ENCODE measurements around the gene PGC.

The PGC gene

GRCh38 chr6:41723530-41724227 is 23.5 kb downstream of the PGC start:
- TF ChIP-seq GATA3 (IDR thresholded peaks at IDR 0.05; ENCODE audit: low read depth, low read length): no peak
- TF ChIP-seq GATA2 (IDR thresholded peaks at IDR 0.05; ENCODE audit: low read depth, low read length): no peak

GRCh38 chr6:41722969-41723529 is 24.1 kb downstream of the PGC start:
- TF ChIP-seq GATA3 (IDR thresholded peaks at IDR 0.05; ENCODE audit: low read depth, low read length) (no peak), GATA2 (IDR thresholded peaks at IDR 0.05; ENCODE audit: low read depth, low read length) (no peak)

GRCh38 chr6:41721414-41721813 is 25.8 kb downstream of the PGC start:
- no peak for TF ChIP-seq GATA2 (IDR thresholded peaks at IDR 0.05; ENCODE audit: low read depth, low read length)
- no peak for TF ChIP-seq GATA3 (IDR thresholded peaks at IDR 0.05; ENCODE audit: low read depth, low read length)

- TF ChIP-seq GATA3 (IDR thresholded peaks at IDR 0.05; ENCODE audit: low read depth, low read length): no peak
- no peak for TF ChIP-seq GATA2 (IDR thresholded peaks at IDR 0.05; ENCODE audit: low read depth, low read length)
Measured at GRCh38 chr6:41720783-41721182, 26.4 kb downstream of the PGC start.

- TF ChIP-seq GATA2 (IDR thresholded peaks at IDR 0.05; ENCODE audit: low read depth, low read length) (no peak), GATA3 (IDR thresholded peaks at IDR 0.05; ENCODE audit: low read depth, low read length) (no peak)
Measured at GRCh38 chr6:41720262-41720620, 27.0 kb downstream of the PGC start.

- TF ChIP-seq GATA2 (IDR thresholded peaks at IDR 0.05; ENCODE audit: low read depth, low read length) (no peak), GATA3 (IDR thresholded peaks at IDR 0.05; ENCODE audit: low read depth, low read length) (no peak)
Measured at GRCh38 chr6:41719436-41720261, 27.5 kb downstream of the PGC start.

GRCh38 chr6:41718828-41719227 is 28.4 kb downstream of the PGC start:
- TF ChIP-seq GATA3 (IDR thresholded peaks at IDR 0.05; ENCODE audit: low read depth, low read length): no peak
- TF ChIP-seq GATA2 (IDR thresholded peaks at IDR 0.05; ENCODE audit: low read depth, low read length): no peak

- no peak for TF ChIP-seq GATA3 (IDR thresholded peaks at IDR 0.05; ENCODE audit: low read depth, low read length)
- no peak for TF ChIP-seq GATA2 (IDR thresholded peaks at IDR 0.05; ENCODE audit: low read depth, low read length)
Measured at GRCh38 chr6:41717392-41717736, 29.8 kb downstream of the PGC start.

- TF ChIP-seq GATA3 (IDR thresholded peaks at IDR 0.05; ENCODE audit: low read depth, low read length) (no peak), GATA2 (IDR thresholded peaks at IDR 0.05; ENCODE audit: low read depth, low read length) (no peak)
Measured at GRCh38 chr6:41716516-41717391, 30.4 kb downstream of the PGC start.

GRCh38 chr6:41715795-41716515 is 31.2 kb downstream of the PGC start:
- no peak for TF ChIP-seq GATA2 (IDR thresholded peaks at IDR 0.05; ENCODE audit: low read depth, low read length)
- TF ChIP-seq GATA3 (IDR thresholded peaks at IDR 0.05; ENCODE audit: low read depth, low read length): no peak

GRCh38 chr6:41714556-41715273 is 32.5 kb downstream of the PGC start:
- TF ChIP-seq GATA2 (IDR thresholded peaks at IDR 0.05; ENCODE audit: low read depth, low read length) (no peak), GATA3 (IDR thresholded peaks at IDR 0.05; ENCODE audit: low read depth, low read length) (no peak)

- TF ChIP-seq GATA2 (IDR thresholded peaks at IDR 0.05; ENCODE audit: low read depth, low read length) (no peak), GATA3 (IDR thresholded peaks at IDR 0.05; ENCODE audit: low read depth, low read length) (no peak)
Measured at GRCh38 chr6:41713650-41714291, 33.4 kb downstream of the PGC start.

Data from SH-SY5Y (cell line).